Transverse colon (tissue), 4 donors: ENCODE measurements around the gene YWHAQ. TPM values are rescaled to one million over a fixed set of nuclear protein-coding genes. Genes with fewer than 3 reads are reported as not detected.

Experiments used
- DNase-seq: peaks from one replicate; pipeline ENCODE4 v3.0.0-alpha.2; 2019
- H3K27ac ChIP-seq, 4 donors: fragments of 200-600 bp; sonication (generic); 2 replicates each; pipeline ENCODE4 v1.5.1; 2016 to 2018; ENCODE audit warnings: inconsistent platforms in 4 of 4
- H3K27me3 ChIP-seq: fragments of 200-600 bp; sonication (generic); 2 replicates; pipeline ENCODE4 v1.5.1; 2017; ENCODE audit warnings: inconsistent platforms
- H3K36me3 ChIP-seq, 4 donors: fragments of 200-600 bp; sonication (generic); 2 replicates each; pipeline ENCODE4 v1.5.1; 2017 to 2019; ENCODE audit warnings: inconsistent platforms in 4 of 4
- H3K4me1 ChIP-seq, 4 donors: fragments of 200-600 bp; sonication (generic); 2 replicates each; pipeline ENCODE4 v1.5.1; 2017 to 2020; ENCODE audit warnings: inconsistent platforms in 4 of 4
- H3K4me3 ChIP-seq, 4 donors: fragments of 200-600 bp; sonication (generic); 1 replicate in 1 of 4; 2 replicates in 3 of 4; pipeline versions ENCODE4 v1.5.1 to v1.6.1; 2017 to 2019; ENCODE audit warnings: inconsistent platforms in 4 of 4
- H3K9me3 ChIP-seq, 2 donors: fragments of 200-600 bp; sonication (generic); 2 replicates each; pipeline ENCODE4 v1.5.1; 2017 to 2019; ENCODE audit warnings: inconsistent platforms in 2 of 2
- EP300 ChIP-seq: sonication (generic); formaldehyde crosslinking; IDR thresholded peaks from one replicate; pipeline ENCODE4 v1.6.1; 2017; ENCODE audit warnings: antibody characterized with exemption, low read depth
- POLR2A ChIP-seq: fragments of 450-650 bp; IDR thresholded peaks from one replicate; pipeline ENCODE4 v1.6.1; 2016; ENCODE audit warnings: antibody characterized with exemption, mild to moderate bottlenecking, moderate library complexity
- POLR2AphosphoS5 ChIP-seq, 3 donors: sonication (generic); formaldehyde crosslinking; IDR thresholded peaks; one replicate each; pipeline ENCODE4 v1.6.1; 2016; ENCODE audit warnings: antibody characterized with exemption in 3 of 3
- WGBS, 2 donors: methylation state at CpG; one replicate each; pipeline ENCODE4 v1.1.5; 2018; ENCODE audit warnings: low coverage in 1 of 2; 5-methylcytosine and 5-hydroxymethylcytosine counted together
- in situ Hi-C, 4 donors: fragments of 200-750 bp; cut with MboI; loops; one replicate each; pipeline versions ENCODE4 v1.15.0 to v1.15.1; 2017; ENCODE audit warnings: low sequenced_read_pairs in 3 of 4, low pct_ligation_motif_present in 1 of 4, low pct_unique_long_range_greater_than_20kb in 1 of 4
- intact Hi-C: fragments of 100-400 bp; cut with DNase I; formaldehyde crosslinking; loops from one replicate; pipeline ENCODE4 v1.15.1; 2023; ENCODE audit warnings: low total_unique reads
- total RNA-seq, 4 donors: library from RNA; depleted of rRNA; stranded (reverse); fragments of >200 nt; gene quantifications; one replicate each; pipeline ENCODE4 v1.1.0, GENCODE V29; 2016
- TF ChIP-seq, protein P1 (sequence below), 5 experiments: fragments of 200-600 bp in 3 of 5; fragments of 450-650 bp in 2 of 5; sonication (generic) in 3 of 5; IDR thresholded peaks; 1 replicate in 2 of 5; 2 replicates in 3 of 5; pipeline ENCODE4 v1.5.1; 2016 to 2017; ENCODE audit warnings: antibody characterized with exemption in 5 of 5, inconsistent platforms in 3 of 5, mild to moderate bottlenecking in 2 of 5, moderate library complexity in 1 of 5

The YWHAQ gene
- total RNA-seq, 4 donors from 2014 or later = 84.0 to 189 (median 145) TPM

DNA sequence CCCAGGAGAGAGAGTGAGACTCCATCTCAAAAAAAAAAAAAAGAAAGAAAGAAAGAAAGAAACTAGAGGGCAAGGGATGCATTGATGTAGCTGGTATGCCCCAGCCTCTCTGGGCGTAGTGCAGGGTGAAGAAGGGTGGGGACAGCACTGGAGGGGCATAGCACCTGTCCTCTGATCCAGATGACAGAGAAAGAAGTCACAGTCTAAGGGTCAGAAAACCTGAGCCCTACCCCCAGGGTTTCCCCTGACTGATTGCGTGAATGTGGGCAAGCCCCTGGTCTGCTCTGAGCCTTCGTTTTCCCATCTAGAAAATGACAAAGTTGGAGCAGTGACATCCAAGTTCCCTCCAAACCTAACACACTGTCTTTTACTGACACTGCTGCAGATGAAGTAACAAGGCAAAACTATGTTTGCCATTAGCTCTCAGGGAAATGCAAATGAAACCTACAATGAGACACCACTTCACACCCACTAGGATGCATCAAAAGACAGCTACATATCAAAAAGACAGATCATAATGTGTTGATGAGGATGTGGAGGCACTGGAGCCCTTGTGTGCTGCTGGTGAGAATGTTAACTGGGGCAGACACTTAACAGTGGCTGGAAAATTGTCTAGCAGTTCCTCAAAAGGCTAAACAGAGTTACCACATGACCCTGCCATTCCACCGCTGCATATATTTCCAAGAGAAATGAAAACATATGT lies 19.5 kb upstream of the YWHAQ start:
- 71 to 91% methylated on average over 1 to 4 of the region's 4 CpGs for WGBS, 2 donors
- no peak overlapping the region for H3K27ac ChIP-seq
- DNase-seq = no peak
- H3K36me3 ChIP-seq = no peaks in the 10 kb centered on the region
- TF ChIP-seq POLR2A (no peak), POLR2AphosphoS5 (IDR thresholded peaks at IDR 0.05) (no peak), EP300 (no peak)
- TF ChIP-seq, protein P1, sequence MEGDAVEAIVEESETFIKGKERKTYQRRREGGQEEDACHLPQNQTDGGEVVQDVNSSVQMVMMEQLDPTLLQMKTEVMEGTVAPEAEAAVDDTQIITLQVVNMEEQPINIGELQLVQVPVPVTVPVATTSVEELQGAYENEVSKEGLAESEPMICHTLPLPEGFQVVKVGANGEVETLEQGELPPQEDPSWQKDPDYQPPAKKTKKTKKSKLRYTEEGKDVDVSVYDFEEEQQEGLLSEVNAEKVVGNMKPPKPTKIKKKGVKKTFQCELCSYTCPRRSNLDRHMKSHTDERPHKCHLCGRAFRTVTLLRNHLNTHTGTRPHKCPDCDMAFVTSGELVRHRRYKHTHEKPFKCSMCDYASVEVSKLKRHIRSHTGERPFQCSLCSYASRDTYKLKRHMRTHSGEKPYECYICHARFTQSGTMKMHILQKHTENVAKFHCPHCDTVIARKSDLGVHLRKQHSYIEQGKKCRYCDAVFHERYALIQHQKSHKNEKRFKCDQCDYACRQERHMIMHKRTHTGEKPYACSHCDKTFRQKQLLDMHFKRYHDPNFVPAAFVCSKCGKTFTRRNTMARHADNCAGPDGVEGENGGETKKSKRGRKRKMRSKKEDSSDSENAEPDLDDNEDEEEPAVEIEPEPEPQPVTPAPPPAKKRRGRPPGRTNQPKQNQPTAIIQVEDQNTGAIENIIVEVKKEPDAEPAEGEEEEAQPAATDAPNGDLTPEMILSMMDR (IDR thresholded peaks at IDR 0.05) = no peak
- H3K27me3 ChIP-seq = no peaks in the 10 kb centered on the region
- no peaks in the 10 kb centered on the region for H3K9me3 ChIP-seq
- intact Hi-C loops = no loop called here
- no peaks in the 10 kb centered on the region for H3K4me1 ChIP-seq
- in situ Hi-C loops = no loop called here
- no peak overlapping the region for H3K4me3 ChIP-seq

DNA sequence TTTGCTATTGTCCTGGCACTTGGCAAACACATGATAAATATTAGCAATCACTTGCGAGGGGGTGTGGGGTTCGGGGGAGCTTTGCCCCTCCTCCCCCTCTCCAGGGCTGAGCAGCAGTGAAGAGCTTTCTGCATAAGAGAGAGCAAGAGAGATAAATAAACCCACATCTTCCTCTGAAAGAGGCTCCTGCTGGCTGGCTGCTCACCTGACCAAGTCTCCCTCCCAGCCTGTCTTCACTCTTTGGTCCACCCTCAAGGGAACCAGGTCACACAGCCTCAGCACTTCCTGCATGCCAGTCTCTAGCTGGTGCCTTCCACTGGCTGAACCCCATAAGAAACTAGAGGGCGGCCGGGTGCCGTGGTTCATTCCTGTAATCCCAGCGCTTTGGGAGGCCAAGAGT lies 18.5 kb upstream of the YWHAQ start:
- in situ Hi-C loops (no loop called here), intact Hi-C loops (no loop called here)
- no peaks in the 10 kb centered on the region for H3K36me3 ChIP-seq
- H3K4me3 ChIP-seq = no peak overlapping the region
- TF ChIP-seq POLR2AphosphoS5 (IDR thresholded peaks at IDR 0.05) (no peak), POLR2A (no peak), EP300 (no peak)
- TF ChIP-seq, protein P1 (IDR thresholded peaks at IDR 0.05) = no peak
- H3K27ac ChIP-seq = no peak overlapping the region
- H3K27me3 ChIP-seq = no peaks in the 10 kb centered on the region
- 88% methylated on average over 6 of the region's 6 CpGs; no CpG with 5 or more reads in 1 of the 2 donors for WGBS, 2 donors
- DNase-seq = no peak
- no peaks in the 10 kb centered on the region for H3K9me3 ChIP-seq
- H3K4me1 ChIP-seq = no peaks in the 10 kb centered on the region

DNA sequence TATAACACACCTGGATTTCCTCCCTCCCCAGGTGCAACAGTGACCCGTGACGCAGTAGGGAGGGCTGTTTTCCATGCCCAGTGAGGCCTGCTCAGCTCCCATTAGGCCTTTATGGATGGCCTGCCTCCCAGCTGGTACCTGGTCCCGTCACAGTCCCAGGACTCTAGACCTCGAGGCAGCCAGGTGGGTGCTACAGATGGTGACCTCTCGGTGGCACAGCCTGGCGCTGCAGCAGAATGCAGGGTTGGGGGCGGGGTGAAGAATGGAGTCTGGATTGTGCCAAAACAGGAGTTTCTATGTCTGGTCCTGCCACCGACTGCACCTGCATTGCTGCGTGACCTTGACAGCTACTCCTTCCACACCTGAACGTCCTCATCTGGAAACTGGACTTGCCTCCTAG lies 18.0 kb upstream of the YWHAQ start:
- H3K27me3 ChIP-seq = no peaks in the 10 kb centered on the region
- WGBS, 2 donors = 85% methylated on average over 10 of the region's 10 CpGs; no CpG with 5 or more reads in 1 of the 2 donors
- TF ChIP-seq, protein P1 (IDR thresholded peaks at IDR 0.05) = no peak
- TF ChIP-seq POLR2AphosphoS5 (IDR thresholded peaks at IDR 0.05) (no peak), POLR2A (no peak), EP300 (no peak)
- no peaks in the 10 kb centered on the region for H3K4me1 ChIP-seq
- H3K27ac ChIP-seq = no peak overlapping the region
- H3K9me3 ChIP-seq = no peaks in the 10 kb centered on the region
- in situ Hi-C loops (no loop called here), intact Hi-C loops (no loop called here)
- no peak for DNase-seq
- H3K4me3 ChIP-seq = no peak overlapping the region
- no peaks in the 10 kb centered on the region for H3K36me3 ChIP-seq

DNA sequence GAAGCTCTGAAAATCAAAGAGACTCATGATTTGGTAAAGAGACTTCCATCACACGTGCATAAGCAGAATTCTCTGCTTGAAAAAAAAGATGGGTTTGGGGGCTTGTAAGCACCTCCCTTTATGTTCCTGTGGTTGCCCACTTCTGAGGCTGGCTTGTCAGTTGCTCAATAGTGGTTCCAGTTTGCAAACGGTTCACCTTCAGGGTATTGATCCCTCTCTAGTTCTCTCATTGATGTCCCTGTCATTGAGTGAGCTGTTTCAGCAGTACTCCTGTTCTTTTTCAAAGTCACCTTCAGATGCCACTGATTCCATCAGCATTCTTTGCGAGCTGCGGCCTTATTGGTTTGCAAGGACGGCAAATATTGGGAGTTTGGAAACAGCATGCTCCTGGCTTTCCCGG lies 17.1 kb upstream of the YWHAQ start:
- no peaks in the 10 kb centered on the region for H3K9me3 ChIP-seq
- 83 to 88% methylated on average over 1 to 6 of the region's 6 CpGs for WGBS, 2 donors
- no peak overlapping the region for H3K27ac ChIP-seq
- TF ChIP-seq POLR2A (no peak), EP300 (no peak), POLR2AphosphoS5 (IDR thresholded peaks at IDR 0.05) (no peak)
- TF ChIP-seq, protein P1 (IDR thresholded peaks at IDR 0.05) = no peak
- intact Hi-C loops = no loop called here
- DNase-seq = no peak
- in situ Hi-C loops = no loop called here
- no peaks in the 10 kb centered on the region for H3K36me3 ChIP-seq
- no peaks in the 10 kb centered on the region for H3K4me1 ChIP-seq
- no peak overlapping the region for H3K4me3 ChIP-seq
- no peaks in the 10 kb centered on the region for H3K27me3 ChIP-seq
